HepG2 (cell line): ENCODE data around the gene GPR31. TPM values are rescaled to one million over a fixed set of nuclear protein-coding genes. Genes with fewer than 3 reads are reported as not detected.

Experiments
- ASH2L ChIP-seq: fragments of 300-600, 200-600 bp; sonication (generic); IDR thresholded peaks from 2 replicates; pipeline ENCODE4 v1.7.0; 2017; ENCODE audit warnings: low read depth, mild to moderate bottlenecking, moderate library complexity, mixed read lengths, low read length; ENCODE audit not compliant: insufficient read length
- CEBPG ChIP-seq: IDR thresholded peaks from 2 replicates; pipeline ENCODE4 v1.6.1; 2016
- E2F2 ChIP-seq: sonication (generic); formaldehyde crosslinking; IDR thresholded peaks from 2 replicates; pipeline ENCODE4 v1.4.0; 2020; ENCODE audit warnings: missing genetic modification reagents, borderline replicate concordance
- GATA4 ChIP-seq: sonication (generic); IDR thresholded peaks from 2 replicates; pipeline ENCODE4 v1.6.1; 2016; ENCODE audit warnings: antibody characterized with exemption, low read depth, borderline replicate concordance
- PLRG1 ChIP-seq: fragments of 450-650 bp; conservative IDR thresholded peaks from 2 replicates; pipeline ENCODE4 v1.6.1; 2016
- REXO4 ChIP-seq: sonication (generic); formaldehyde crosslinking; IDR thresholded peaks from 2 replicates; pipeline ENCODE4 v1.8.0; 2022; ENCODE audit warnings: missing genetic modification reagents, mild to moderate bottlenecking, borderline replicate concordance
- SMARCC2 ChIP-seq: fragments of 450-650 bp; IDR thresholded peaks from 2 replicates; pipeline ENCODE4 v1.6.1; 2017; ENCODE audit warnings: antibody characterized with exemption, mild to moderate bottlenecking
- SRSF9 ChIP-seq: fragments of 200-400 bp; formaldehyde crosslinking; IDR thresholded peaks from 2 replicates; pipeline ENCODE4 v1.6.1; 2018; ENCODE audit warnings: borderline replicate concordance, mild to moderate bottlenecking, low read depth, low read length; ENCODE audit not compliant: insufficient read depth, poor library complexity, severe bottlenecking
- TAF15 ChIP-seq: fragments of 200-400 bp; formaldehyde crosslinking; IDR thresholded peaks from one replicate; pipeline ENCODE4 v1.6.1; 2018; ENCODE audit warnings: mild to moderate bottlenecking, low read depth, low read length; ENCODE audit not compliant: poor library complexity, severe bottlenecking
- TCF12 ChIP-seq, 2 experiments: fragments of 450-650 bp in 1 of 2; sonication (generic) in 1 of 2; formaldehyde crosslinking in 1 of 2; IDR thresholded peaks; 2 replicates each; pipeline versions ENCODE4 v1.6.1 to v1.8.0; 2017 to 2022; ENCODE audit warnings: antibody characterized with exemption in 1 of 2, mild to moderate bottlenecking in 1 of 2, missing genetic modification reagents in 1 of 2, moderate library complexity in 1 of 2
- TFDP1 ChIP-seq: IDR thresholded peaks from 2 replicates; pipeline ENCODE4 v1.6.1; 2016; ENCODE audit warnings: missing compliant biosample characterization, missing genetic modification reagents, borderline replicate concordance
- ZBTB1 ChIP-seq: sonication (generic); formaldehyde crosslinking; IDR thresholded peaks from 2 replicates; pipeline ENCODE4 v1.4.0; 2020; ENCODE audit warnings: missing genetic modification reagents, borderline replicate concordance
- ZBTB25 ChIP-seq: IDR thresholded peaks from 2 replicates; pipeline ENCODE4 v1.6.1; 2018; ENCODE audit warnings: missing genetic modification reagents
- ZBTB37 ChIP-seq: sonication (generic); formaldehyde crosslinking; IDR thresholded peaks from 2 replicates; pipeline ENCODE4 v1.4.0; 2020; ENCODE audit warnings: mild to moderate bottlenecking, missing genetic modification reagents
- ZBTB44 ChIP-seq: sonication (generic); formaldehyde crosslinking; IDR thresholded peaks from 2 replicates; pipeline ENCODE4 v1.4.0; 2020; ENCODE audit warnings: missing genetic modification reagents
- ZFAT ChIP-seq: sonication (generic); formaldehyde crosslinking; conservative IDR thresholded peaks from 2 replicates; pipeline ENCODE4 v1.8.1; 2023; ENCODE audit warnings: missing genetic modification reagents, inconsistent platforms
- ZNF101 ChIP-seq: sonication (generic); formaldehyde crosslinking; IDR thresholded peaks from 2 replicates; pipeline ENCODE4 v1.4.0; 2020; ENCODE audit warnings: mild to moderate bottlenecking, low read depth, missing genetic modification reagents, borderline replicate concordance
- ZNF136 ChIP-seq: sonication (generic); formaldehyde crosslinking; IDR thresholded peaks from 2 replicates; pipeline ENCODE4 v1.8.1; 2022; ENCODE audit warnings: low read depth, mild to moderate bottlenecking, moderate library complexity, missing genetic modification reagents
- ZNF766 ChIP-seq: sonication (generic); formaldehyde crosslinking; IDR thresholded peaks from 2 replicates; pipeline ENCODE4 v1.5.0; 2020; ENCODE audit warnings: missing genetic modification reagents, borderline replicate concordance
- ZNF784 ChIP-seq: sonication (generic); formaldehyde crosslinking; IDR thresholded peaks from 2 replicates; pipeline ENCODE4 v1.5.1; 2020; ENCODE audit warnings: missing genetic modification reagents, mild to moderate bottlenecking, borderline replicate concordance
- polyA plus RNA-seq, 8 experiments: library from polyadenylated mRNA; depleted of rRNA in 3 of 8; stranded (reverse) in 7 of 8; unstranded in 1 of 8; fragments of >200 nt; fragmentation: Illumina TruSeq in 4 of 8; extraction: Trizol in 4 of 8; gene quantifications; 2 replicates each; pipeline versions ENCODE4 v1.2.1 to v1.2.3, GENCODE V29; 2011 to 2016; ENCODE audit warnings: low read depth in 4 of 8, missing spikeins in 1 of 8, mixed read lengths in 1 of 8; ENCODE audit not compliant: insufficient read depth in 1 of 8
- total RNA-seq, 5 experiments: library from RNA; depleted of rRNA; stranded (reverse); fragments of >200 nt; fragmentation: Illumina TruSeq; extraction: Trizol; gene quantifications; 2 replicates each; pipeline ENCODE4 v1.2.3, GENCODE V29; 2016; ENCODE audit warnings: low read depth in 1 of 5

GPR31 gene
- total and polyA plus RNA-seq, 2 of the 13 experiments (the other 11 are each of a cell fraction or from before 2014, with no cell fraction given): not detected

- no peak for TF ChIP-seq ZBTB44 (CRISPR knock-in tag)
- peak; percentile 55 for TF ChIP-seq CEBPG (CRISPR knock-in tag)
- no peak for TF ChIP-seq SMARCC2
- 0 out of 2 replicates have a peak, but pooled peaks have one; percentile 41 for TF ChIP-seq GATA4
- no peak; the same call in 1 of the 2 replicates for TF ChIP-seq ZNF766 (CRISPR knock-in tag)
- no peak for TF ChIP-seq ZBTB37 (CRISPR knock-in tag)
- no peak for TF ChIP-seq SRSF9
- TF ChIP-seq ASH2L: peak; percentile 57
- no peak for TF ChIP-seq E2F2
- TF ChIP-seq TAF15: no peak
- TF ChIP-seq TCF12 (IDR thresholded peaks at IDR 0.05): no peak
- peak; percentile 79 for TF ChIP-seq TCF12 (CRISPR knock-in tag; IDR thresholded peaks at IDR 0.05)
- TF ChIP-seq ZNF101: no peak
- no peak; the same call in 1 of the 2 replicates for TF ChIP-seq ZBTB25 (CRISPR knock-in tag)
- no peak for TF ChIP-seq PLRG1
- no peak for TF ChIP-seq ZFAT (CRISPR knock-in tag)
- peak; percentile 47 for TF ChIP-seq ZNF784 (CRISPR knock-in tag)
- no peak for TF ChIP-seq ZBTB1
- TF ChIP-seq REXO4 (CRISPR knock-in tag): no peak
- 0 out of 2 replicates have a peak, but pooled peaks have one; percentile 48 for TF ChIP-seq ZNF136 (CRISPR knock-in tag)
- TF ChIP-seq TFDP1 (CRISPR knock-in tag): peak; percentile 76; the same call in 1 of the 2 replicates
Measured at GRCh38 chr6:167130712-167131684, 26.8 kb downstream of the GPR31 start (continued).
